HK-2 (cell line): Measurements from ENCODE around the gene ALOX5AP.

ENCODE experiments used
- DNase-seq: peaks from one replicate; pipeline ENCODE4 v3.0.0-alpha.2; 2018; ENCODE audit not compliant: unreplicated experiment

ALOX5AP gene

GRCh38 chr13:30796631-30797601 is 61.6 kb downstream of the ALOX5AP start:
- DNase-seq = no peak

GRCh38 chr13:30797847-30798535 is 62.6 kb downstream of the ALOX5AP start:
- no peak for DNase-seq

GRCh38 chr13:30798776-30799355 is 63.5 kb downstream of the ALOX5AP start:
- DNase-seq = no peak

- DNase-seq = no peak
Observed at GRCh38 chr13:30799356-30799824, 64.0 kb downstream of the ALOX5AP start.

GRCh38 chr13:30800107-30800506 is 64.8 kb downstream of the ALOX5AP start:
- DNase-seq = no peak

GRCh38 chr13:30802501-30802900 is 67.2 kb downstream of the ALOX5AP start:
- DNase-seq = no peak

GRCh38 chr13:30802953-30803478 is 67.7 kb downstream of the ALOX5AP start:
- peak; percentile 73 for DNase-seq

GRCh38 chr13:30803749-30804148 is 68.4 kb downstream of the ALOX5AP start:
- no peak for DNase-seq

- DNase-seq = no peak
Observed at GRCh38 chr13:30804474-30804873, 69.1 kb downstream of the ALOX5AP start.

GRCh38 chr13:30805132-30805537 is 69.8 kb downstream of the ALOX5AP start:
- no peak for DNase-seq

- DNase-seq = no peak
Observed at GRCh38 chr13:30805603-30806011, 70.3 kb downstream of the ALOX5AP start.

- DNase-seq = no peak
Observed at GRCh38 chr13:30806784-30807183, 71.4 kb downstream of the ALOX5AP start.

GRCh38 chr13:30807392-30807791 is 72.0 kb downstream of the ALOX5AP start:
- DNase-seq = no peak

- no peak for DNase-seq
Observed at GRCh38 chr13:30808600-30808999, 73.3 kb downstream of the ALOX5AP start.

GRCh38 chr13:30809787-30810186 is 74.4 kb downstream of the ALOX5AP start:
- no peak for DNase-seq

- DNase-seq = no peak
Observed at GRCh38 chr13:30810261-30810701, 74.9 kb downstream of the ALOX5AP start.

GRCh38 chr13:30810801-30811200 is 75.5 kb downstream of the ALOX5AP start:
- DNase-seq = no peak
